GM18505 (cell line): ENCODE data around the gene COL4A4.

ENCODE experiments used
- ATAC-seq: cut with Tn5 transposase; IDR thresholded peaks from one replicate; pipeline ENCODE4 v1.9.1; 2021; ENCODE audit not compliant: unreplicated experiment
- POLR2A ChIP-seq: IDR thresholded peaks from 4 replicates; pipeline ENCODE4 v1.6.1; 2011; ENCODE audit warnings: borderline replicate concordance; ENCODE audit not compliant: insufficient read depth, insufficient read length; ENCODE audit errors: extremely low read depth

The COL4A4 gene

DNA sequence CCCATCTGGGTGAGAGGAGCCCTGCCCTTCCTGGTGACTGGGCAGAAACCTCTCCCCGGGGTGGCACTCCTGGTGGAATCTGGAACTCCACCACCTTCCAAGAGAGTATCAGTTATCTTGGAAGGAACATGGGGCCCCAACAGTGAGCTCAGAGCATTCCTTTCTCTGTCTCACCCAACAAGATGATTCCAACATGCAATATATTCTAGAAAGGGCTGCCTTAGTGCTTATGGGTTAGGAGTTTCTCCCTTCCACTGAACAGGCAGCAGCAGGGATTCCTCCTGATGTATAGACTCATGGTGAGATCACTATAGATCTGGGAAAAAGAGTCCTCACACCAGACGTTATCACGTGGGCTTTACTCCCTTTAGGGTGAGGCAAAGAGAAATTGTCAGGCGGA lies 147.1 kb downstream of the COL4A4 start:
- ATAC-seq = no peak
- no peak for TF ChIP-seq POLR2A

- ATAC-seq = no peak
- TF ChIP-seq POLR2A = no peak
Observed at GRCh38 chr2:227013881-227014280, 150.1 kb downstream of the COL4A4 start.

GRCh38 chr2:227013330-227013729 lies 150.7 kb downstream of the COL4A4 start:
- no peak for ATAC-seq
- TF ChIP-seq POLR2A = no peak

GRCh38 chr2:227010433-227010832 lies 153.6 kb downstream of the COL4A4 start:
- no peak for TF ChIP-seq POLR2A
- ATAC-seq = no peak

DNA sequence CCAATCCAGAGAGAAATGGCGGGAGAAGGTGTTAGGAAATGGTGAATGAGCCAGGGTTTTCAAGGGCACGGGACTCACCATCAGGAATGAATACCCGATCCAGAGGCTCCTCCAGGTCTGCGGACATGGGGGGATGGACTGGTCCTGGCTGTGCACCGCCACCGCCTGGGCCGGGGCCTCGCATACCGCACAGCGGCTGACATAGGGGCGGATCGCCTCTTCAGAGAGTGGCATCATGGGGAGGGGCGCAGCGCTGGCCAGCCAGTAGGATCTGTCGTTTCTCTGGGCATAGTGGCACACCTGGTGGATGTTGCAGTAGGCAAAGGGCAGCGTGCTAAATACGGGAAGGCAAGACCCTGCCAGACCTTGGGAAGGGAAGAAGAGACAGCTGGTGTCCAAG lies 156.1 kb downstream of the COL4A4 start:
- TF ChIP-seq POLR2A = no peak
- ATAC-seq = no peak

DNA sequence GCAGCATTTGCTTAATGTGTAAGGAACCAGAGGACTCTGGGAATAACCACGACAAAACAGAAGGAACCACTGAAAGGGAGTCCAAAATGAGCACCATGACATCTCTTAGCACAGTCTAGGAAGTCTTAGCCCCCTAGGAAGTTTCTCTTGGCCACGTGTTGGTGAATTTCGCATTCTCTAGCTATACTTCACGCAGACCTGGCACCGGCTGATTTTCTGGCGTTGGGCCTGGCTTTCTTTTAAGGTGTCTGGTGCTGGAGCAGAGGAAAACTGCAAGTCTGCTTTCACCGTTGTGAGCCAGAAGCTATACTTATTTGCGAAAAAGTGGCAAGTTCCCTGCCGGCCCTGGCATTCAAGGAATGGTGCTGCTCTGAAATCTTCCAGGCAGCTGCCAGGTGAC lies 156.9 kb downstream of the COL4A4 start:
- TF ChIP-seq POLR2A = no peak
- ATAC-seq = no peak

DNA sequence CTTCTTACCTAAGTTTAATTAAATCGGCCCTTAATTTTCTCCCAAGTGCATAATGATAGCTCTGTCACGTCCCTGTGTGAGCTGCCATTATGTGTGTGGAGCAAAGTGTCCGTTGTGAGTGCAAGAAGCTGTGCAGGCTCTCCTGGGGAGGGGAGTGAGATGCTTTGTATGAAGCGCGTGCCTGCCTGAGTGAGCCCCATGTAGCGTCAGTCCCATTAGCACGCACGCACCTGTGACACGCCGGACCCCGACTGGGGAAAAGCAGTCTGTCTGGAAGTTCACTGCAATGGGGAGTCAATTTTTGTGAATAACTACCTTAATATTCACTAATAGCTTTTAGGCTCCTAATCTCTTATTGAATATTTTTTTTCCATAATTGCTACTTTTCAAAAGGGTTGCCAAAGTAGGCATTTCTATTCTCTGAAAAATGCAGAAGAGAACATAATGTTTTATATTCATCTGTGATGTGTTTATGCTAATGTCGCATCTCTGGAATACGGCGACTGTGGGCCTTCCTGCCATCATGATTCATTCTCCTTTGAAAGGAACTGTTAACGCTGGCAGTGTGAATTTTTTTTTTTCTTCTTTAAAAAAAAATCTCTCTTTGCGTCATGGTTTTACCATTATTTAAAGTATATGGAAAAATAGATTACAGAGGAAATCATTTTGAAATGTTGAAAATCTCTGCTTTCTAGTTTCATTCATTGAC lies 157.7 kb downstream of the COL4A4 start:
- TF ChIP-seq POLR2A = no peak
- ATAC-seq = no peak

GRCh38 chr2:227004482-227004881 lies 159.5 kb downstream of the COL4A4 start:
- ATAC-seq = no peak
- no peak for TF ChIP-seq POLR2A

DNA sequence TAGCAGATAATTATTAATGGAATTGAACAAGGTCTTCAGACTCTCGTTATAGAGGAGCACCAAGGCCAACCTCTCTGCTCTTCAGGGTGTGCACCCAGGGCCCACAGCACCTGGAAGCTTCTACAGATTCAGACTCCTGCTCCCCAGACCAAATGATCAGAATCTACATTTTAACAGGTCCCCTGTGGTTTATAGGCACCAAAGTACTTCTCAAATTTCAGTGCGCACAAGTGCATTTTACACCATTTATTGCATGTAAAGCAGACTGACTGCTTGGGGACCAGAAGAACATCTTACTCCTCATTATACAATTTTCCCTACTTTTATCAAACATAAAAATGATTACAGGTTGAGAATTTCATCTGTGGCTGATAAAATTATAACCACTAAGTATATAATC lies 163.9 kb downstream of the COL4A4 start:
- no peak for TF ChIP-seq POLR2A
- no peak for ATAC-seq

DNA sequence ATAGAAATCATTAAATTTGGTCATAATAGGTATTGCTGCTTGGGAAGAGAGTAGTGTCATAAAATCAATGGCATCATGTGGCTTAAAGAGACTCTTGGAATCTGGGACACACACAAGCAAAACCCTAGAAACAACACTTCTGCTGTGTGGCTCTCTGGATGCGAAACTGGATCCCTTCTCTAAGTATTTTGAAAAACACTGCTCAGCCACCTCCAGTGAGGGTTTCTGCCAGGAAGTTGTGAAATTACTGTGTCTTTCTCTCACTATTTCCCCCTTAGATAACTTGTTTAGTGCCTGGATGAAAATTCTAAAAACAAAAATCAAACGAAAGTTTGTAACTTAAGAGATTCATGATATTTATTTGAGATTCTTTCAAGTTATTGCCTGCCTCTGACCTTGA lies 164.3 kb downstream of the COL4A4 start:
- no peak for TF ChIP-seq POLR2A
- no peak for ATAC-seq

- ATAC-seq = no peak
- no peak for TF ChIP-seq POLR2A
Observed at GRCh38 chr2:226995625-226996041, 168.4 kb downstream of the COL4A4 start.

DNA sequence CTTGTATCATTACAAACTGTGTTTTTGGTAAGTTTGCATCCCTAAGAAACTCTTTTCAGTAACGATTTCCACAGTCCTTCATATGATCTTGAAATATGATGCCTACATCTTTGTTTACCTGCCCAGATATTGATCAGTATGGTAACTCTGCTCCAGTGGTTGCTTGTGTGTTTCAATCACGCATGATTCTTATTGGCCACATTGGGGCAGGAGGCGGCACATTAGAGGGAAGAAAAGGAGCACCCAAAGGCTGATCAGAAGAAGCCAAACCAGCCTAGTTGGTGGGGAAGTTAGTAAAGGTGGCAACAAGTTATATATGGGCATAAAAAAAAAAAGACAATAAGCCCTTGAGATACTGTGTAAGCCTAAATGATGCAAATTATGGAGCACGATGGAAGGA lies 169.2 kb downstream of the COL4A4 start:
- ATAC-seq = no peak
- TF ChIP-seq POLR2A = no peak

DNA sequence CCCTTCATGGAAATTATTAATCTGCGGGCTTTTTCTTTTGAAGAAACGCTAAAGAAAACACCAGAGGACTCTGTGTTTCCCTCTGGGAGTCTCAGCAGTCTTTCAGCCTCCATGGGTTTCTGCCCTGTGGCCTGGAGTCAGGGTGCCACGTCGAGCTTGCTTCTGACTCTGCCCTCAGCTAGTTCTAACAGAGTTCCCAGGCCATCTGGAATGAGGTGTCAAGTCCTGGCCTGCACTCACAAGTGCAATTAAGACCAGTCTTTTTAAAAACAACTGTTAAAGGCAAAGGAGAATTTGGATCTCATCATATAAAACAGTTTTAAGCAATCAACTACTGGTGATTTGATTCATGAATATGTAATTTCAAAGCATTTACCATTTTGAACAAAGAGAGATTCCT lies 170.8 kb downstream of the COL4A4 start:
- no peak for ATAC-seq
- TF ChIP-seq POLR2A = no peak

GRCh38 chr2:226991663-226992062 lies 172.3 kb downstream of the COL4A4 start:
- TF ChIP-seq POLR2A = no peak

DNA sequence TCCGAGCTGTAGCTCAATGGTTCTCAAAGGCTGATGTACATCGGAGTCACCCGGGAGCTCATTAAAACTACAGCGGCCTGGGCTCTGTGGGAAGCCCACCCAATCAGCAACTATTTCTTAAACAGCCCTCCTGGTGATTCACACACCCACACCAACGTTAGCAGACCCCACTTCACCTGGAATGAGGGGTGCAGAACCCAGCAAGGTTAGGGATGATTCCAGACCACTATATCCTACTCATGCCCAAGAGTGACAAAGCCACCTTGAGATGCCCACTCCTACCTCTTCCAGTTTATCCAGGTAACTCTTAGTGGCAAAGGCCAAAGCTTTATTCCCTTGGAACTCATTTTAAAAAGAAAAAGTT lies 178.4 kb downstream of the COL4A4 start:
- no peak for TF ChIP-seq POLR2A

More at GRCh38 chr2:226991663-226992062, 172.3 kb downstream of the COL4A4 start:
- ATAC-seq = no peak

More for the DNA sequence above, 178.4 kb downstream of the COL4A4 start:
- ATAC-seq = no peak
